CD14-positive monocyte (primary cell): ENCODE data around the gene RBFOX2. TPM values are rescaled to one million over a fixed set of nuclear protein-coding genes. Genes with fewer than 3 reads are reported as not detected.

Experiments used
- DNase-seq, 3 donors: peaks; one replicate each; pipeline ENCODE4 v3.0.0-alpha.2; 2011 to 2022
- H2AFZ ChIP-seq: 2 replicates; pipeline ENCODE4 v1.6.0; 2012; ENCODE audit warnings: mild to moderate bottlenecking, low read depth, low read length, inconsistent platforms; ENCODE audit not compliant: insufficient read depth, poor library complexity, severe bottlenecking
- H3K27ac ChIP-seq, 2 donors: 1 replicate in 1 of 2; 2 replicates in 1 of 2; pipeline ENCODE4 v1.5.1; 2012 to 2013; ENCODE audit warnings: low read length in 2 of 2, control low read depth in 1 of 2, inconsistent platforms in 1 of 2, low read depth in 1 of 2, mild to moderate bottlenecking in 1 of 2
- H3K27me3 ChIP-seq, 2 donors: one replicate each; pipeline versions ENCODE4 v1.6.0 to v1.6.1; 2011 to 2013; ENCODE audit warnings: low read length in 2 of 2; ENCODE audit not compliant: control insufficient read depth in 2 of 2, insufficient read depth in 2 of 2
- H3K36me3 ChIP-seq, 2 donors: replicated peaks in 1 of 2; 1 replicate in 1 of 2; 2 replicates in 1 of 2; pipeline versions ENCODE4 v1.5.1 to v1.6.1; 2012 to 2013; ENCODE audit warnings: low read length in 2 of 2, control low read depth in 1 of 2, inconsistent platforms in 1 of 2, mild to moderate bottlenecking in 1 of 2; ENCODE audit not compliant: insufficient read depth in 2 of 2, control insufficient read depth in 1 of 2
- H3K4me1 ChIP-seq, 2 donors: 1 replicate in 1 of 2; 2 replicates in 1 of 2; pipeline versions ENCODE4 v1.5.1 to v1.6.1; 2012 to 2013; ENCODE audit warnings: low read length in 2 of 2, control low read depth in 1 of 2, inconsistent platforms in 1 of 2, mild to moderate bottlenecking in 1 of 2, moderate library complexity in 1 of 2; ENCODE audit not compliant: insufficient read depth in 2 of 2, control insufficient read depth in 1 of 2
- H3K4me2 ChIP-seq: replicated peaks from 2 replicates; pipeline ENCODE3; 2012; ENCODE audit warnings: low read length, moderate library complexity, mild to moderate bottlenecking; ENCODE audit not compliant: poor library complexity, severe bottlenecking; ENCODE audit errors: extremely low read depth
- H3K4me3 ChIP-seq, 3 experiments: fragments of 200-600 bp in 1 of 3; sonication (generic) in 1 of 3; replicated peaks in 1 of 3; 1 replicate in 2 of 3; 2 replicates in 1 of 3; pipeline ENCODE4 v1.5.1; 2011 to 2013; ENCODE audit warnings: low read length in 3 of 3, mild to moderate bottlenecking in 3 of 3, control low read depth in 2 of 3, low read depth in 2 of 3, inconsistent platforms in 1 of 3, moderate library complexity in 1 of 3
- H3K79me2 ChIP-seq: 2 replicates; pipeline ENCODE4 v1.6.0; 2012; ENCODE audit warnings: mild to moderate bottlenecking, control low read depth, inconsistent platforms, low read length, moderate library complexity; ENCODE audit not compliant: insufficient read depth
- H3K9ac ChIP-seq: 2 replicates; pipeline ENCODE4 v1.6.0; 2017; ENCODE audit warnings: low read length, mild to moderate bottlenecking; ENCODE audit not compliant: insufficient read depth, poor library complexity, severe bottlenecking
- H3K9me3 ChIP-seq, 2 donors: replicated peaks in 1 of 2; 1 replicate in 1 of 2; 2 replicates in 1 of 2; pipeline versions ENCODE4 v1.5.1 to v1.6.1; 2012 to 2013; ENCODE audit warnings: low read length in 2 of 2, control low read depth in 1 of 2; ENCODE audit not compliant: control insufficient read depth in 1 of 2, insufficient read depth in 1 of 2
- H4K20me1 ChIP-seq: 2 replicates; pipeline ENCODE4 v1.6.0; 2012; ENCODE audit warnings: mild to moderate bottlenecking, low read length, control low read depth, moderate library complexity; ENCODE audit not compliant: insufficient read depth
- H3K27ac Mint-ChIP-seq, 7 donors: one replicate each; pipeline ENCODE4 v1.8.0; 2020; ENCODE audit warnings: mild to moderate bottlenecking in 7 of 7, mixed read lengths in 7 of 7, moderate library complexity in 6 of 7, inconsistent platforms in 2 of 7
- H3K27me3 Mint-ChIP-seq, 3 donors: one replicate each; pipeline ENCODE4 v1.8.0; 2021 to 2022; ENCODE audit warnings: low read depth in 3 of 3, mild to moderate bottlenecking in 3 of 3, mixed read lengths in 3 of 3, moderate library complexity in 3 of 3, inconsistent platforms in 1 of 3
- H3K36me3 Mint-ChIP-seq, 2 donors: one replicate each; pipeline ENCODE4 v1.8.0; 2020; ENCODE audit warnings: mixed read lengths in 2 of 2, inconsistent platforms in 1 of 2, mild to moderate bottlenecking in 1 of 2
- H3K4me1 Mint-ChIP-seq: one replicate; pipeline ENCODE4 v1.8.0; 2020; ENCODE audit warnings: mild to moderate bottlenecking, mixed read lengths
- H3K4me3 Mint-ChIP-seq, 2 donors: one replicate each; pipeline ENCODE4 v1.8.0; 2020; ENCODE audit warnings: mild to moderate bottlenecking in 2 of 2, mixed read lengths in 2 of 2, moderate library complexity in 1 of 2
- H3K9me3 Mint-ChIP-seq, 7 donors: one replicate each; pipeline ENCODE4 v1.8.0; 2020 to 2022; ENCODE audit warnings: mixed read lengths in 7 of 7, mild to moderate bottlenecking in 6 of 7, moderate library complexity in 6 of 7, inconsistent platforms in 2 of 7
- WGBS: methylation state at CpG from one replicate; pipeline ENCODE4 v1.1.5; 2013; ENCODE audit warnings: missing lambda C conversion rate; ENCODE audit not compliant: insufficient coverage; 5-methylcytosine and 5-hydroxymethylcytosine counted together
- intact Hi-C, 2 donors: fragments of 100-400 bp; cut with micrococcal nuclease; formaldehyde crosslinking; loops; one replicate each; pipeline versions ENCODE4 v1.15.0 to v1.15.1; 2023
- polyA plus RNA-seq, 3 donors: library from polyadenylated mRNA; depleted of rRNA in 1 of 3; unstranded in 2 of 3; stranded (reverse) in 1 of 3; fragments of 300-500 nt in 2 of 3; fragments of >200 nt in 1 of 3; fragmentation: Illumina TruSeq in 2 of 3; gene quantifications; 1 replicate in 2 of 3; 2 replicates in 1 of 3; pipeline ENCODE4 v1.2.3, GENCODE V29; 2012 to 2021
- TF ChIP-seq, protein P1 (sequence below): fragments of 200-600 bp; IDR thresholded peaks from one replicate; pipeline ENCODE4 v1.8.0; 2022; ENCODE audit warnings: antibody characterized with exemption, mild to moderate bottlenecking

The RBFOX2 gene
- polyA plus RNA-seq, 3 donors: not detected

DNA sequence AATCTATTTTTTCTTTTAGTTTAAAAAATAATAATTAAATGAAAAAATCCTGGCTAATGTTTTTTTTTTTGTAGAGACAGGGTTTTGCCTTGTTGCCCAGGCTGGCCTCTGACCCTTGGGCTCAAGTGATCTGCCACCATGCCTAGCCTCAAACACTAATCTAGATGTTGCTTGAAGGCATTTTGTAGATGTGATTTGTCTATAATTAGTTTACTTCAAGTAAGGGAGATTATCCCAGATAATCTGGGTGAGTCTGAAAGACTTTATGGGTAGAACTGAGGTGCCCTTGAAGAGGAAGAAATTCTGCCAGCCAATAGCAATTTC, 38.6 kb upstream of the RBFOX2 start:
- H3K9ac ChIP-seq: no peak overlapping the region
- H3K9me3 ChIP-seq: no peaks in the 10 kb centered on the region
- Mint-ChIP-seq H3K4me3 (no peak overlapping the region), H3K9me3 (peaks cover 0 to 14% (median 2%) of the 10 kb centered on the region in 7 donors), H3K27me3 (peaks cover 33 to 53% (median 39%) of the 10 kb centered on the region in 3 donors), H3K4me1 (peaks cover 12% of the 10 kb centered on the region), H3K36me3 (no peaks in the 10 kb centered on the region), H3K27ac (no peak overlapping the region)
- intact Hi-C loops: no loop called here
- no peaks in the 10 kb centered on the region for H3K36me3 ChIP-seq
- H3K27me3 ChIP-seq: peaks cover 0 to 19% of the 10 kb centered on the region in 2 donors
- TF ChIP-seq, protein P1, sequence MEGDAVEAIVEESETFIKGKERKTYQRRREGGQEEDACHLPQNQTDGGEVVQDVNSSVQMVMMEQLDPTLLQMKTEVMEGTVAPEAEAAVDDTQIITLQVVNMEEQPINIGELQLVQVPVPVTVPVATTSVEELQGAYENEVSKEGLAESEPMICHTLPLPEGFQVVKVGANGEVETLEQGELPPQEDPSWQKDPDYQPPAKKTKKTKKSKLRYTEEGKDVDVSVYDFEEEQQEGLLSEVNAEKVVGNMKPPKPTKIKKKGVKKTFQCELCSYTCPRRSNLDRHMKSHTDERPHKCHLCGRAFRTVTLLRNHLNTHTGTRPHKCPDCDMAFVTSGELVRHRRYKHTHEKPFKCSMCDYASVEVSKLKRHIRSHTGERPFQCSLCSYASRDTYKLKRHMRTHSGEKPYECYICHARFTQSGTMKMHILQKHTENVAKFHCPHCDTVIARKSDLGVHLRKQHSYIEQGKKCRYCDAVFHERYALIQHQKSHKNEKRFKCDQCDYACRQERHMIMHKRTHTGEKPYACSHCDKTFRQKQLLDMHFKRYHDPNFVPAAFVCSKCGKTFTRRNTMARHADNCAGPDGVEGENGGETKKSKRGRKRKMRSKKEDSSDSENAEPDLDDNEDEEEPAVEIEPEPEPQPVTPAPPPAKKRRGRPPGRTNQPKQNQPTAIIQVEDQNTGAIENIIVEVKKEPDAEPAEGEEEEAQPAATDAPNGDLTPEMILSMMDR: no peak
- H3K4me1 ChIP-seq: peaks cover 10 to 12% of the 10 kb centered on the region in 2 donors
- no peak overlapping the region for H3K27ac ChIP-seq
- H3K79me2 ChIP-seq: no peaks in the 10 kb centered on the region
- H2AFZ ChIP-seq: no peak overlapping the region
- H3K4me3 ChIP-seq: no peak overlapping the region
- H4K20me1 ChIP-seq: no peaks in the 10 kb centered on the region
- DNase-seq: no peak
- no peak overlapping the region for H3K4me2 ChIP-seq

DNA sequence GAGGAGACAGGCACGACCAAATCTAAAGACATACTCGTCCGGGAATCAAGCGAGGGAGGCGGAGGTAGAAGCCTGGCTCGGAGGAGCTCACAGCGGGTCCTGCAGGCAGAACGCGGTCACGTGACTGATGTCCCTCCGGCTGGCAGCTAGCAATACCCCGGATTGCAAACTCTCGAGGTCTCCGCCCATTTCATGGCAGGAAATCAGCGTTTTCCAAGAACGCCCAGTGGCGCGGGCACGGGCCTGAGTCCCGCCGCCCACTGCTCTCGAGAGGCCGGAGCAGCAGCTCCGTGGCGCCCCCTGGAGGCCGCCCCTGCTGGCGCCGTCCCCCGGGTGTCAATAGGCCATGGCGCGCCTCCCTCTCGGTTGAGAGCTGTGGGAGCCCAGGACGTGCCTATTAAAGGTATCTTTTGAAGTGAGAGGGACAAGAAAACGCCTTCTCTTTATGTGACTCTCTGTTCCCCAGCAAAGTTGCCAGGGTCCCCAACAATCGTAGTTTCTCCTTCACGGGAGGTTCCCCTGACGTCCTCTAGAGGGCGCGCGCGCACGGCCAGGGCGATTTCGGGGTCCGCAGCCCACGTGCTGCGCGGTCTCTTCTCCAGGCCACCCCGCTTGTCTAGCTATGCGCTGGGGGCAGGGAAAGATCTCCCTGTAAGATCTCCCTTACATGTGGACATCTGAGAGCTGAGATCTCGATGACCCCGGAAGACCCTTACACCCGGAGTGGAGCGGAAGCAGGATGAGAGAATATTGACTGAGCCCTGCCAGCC, 37.3 kb upstream of the RBFOX2 start:
- Mint-ChIP-seq H3K27ac (peak overlapping the region in 4 of 7 donors; percentile 56 to 68 (median 62)), H3K36me3 (no peaks in the 10 kb centered on the region), H3K4me3 (peak overlapping the region; percentile 76 to 89), H3K27me3 (peaks cover 26 to 44% (median 29%) of the 10 kb centered on the region in 3 donors), H3K4me1 (peaks cover 12% of the 10 kb centered on the region), H3K9me3 (peaks cover 0 to 14% (median 1%) of the 10 kb centered on the region in 7 donors)
- Histone ChIP-seq H3K4me1 (peaks cover 10 to 12% of the 10 kb centered on the region in 2 donors), H3K79me2 (no peaks in the 10 kb centered on the region), H2AFZ (peak overlapping the region; percentile 76), H4K20me1 (no peaks in the 10 kb centered on the region), H3K27ac (no peak overlapping the region), H3K9ac (peak overlapping the region; percentile 31), H3K36me3 (no peaks in the 10 kb centered on the region), H3K4me3 (peak overlapping the region; percentile 0 to 72 (median 24)), H3K9me3 (no peaks in the 10 kb centered on the region), H3K4me2 (peak overlapping the region; percentile 79), H3K27me3 (peaks cover 0 to 12% of the 10 kb centered on the region in 2 donors)
- intact Hi-C loops: no loop called here
- under 1% methylated on average over 40 of the region's 54 CpGs for WGBS
- TF ChIP-seq, protein P1: peak; percentile 100
- peak; percentile 30 to 38 (median 34) for DNase-seq
